CD4-positive, alpha-beta T cell treated with Interleukin-17A for 1 hour (primary cell): ENCODE measurements around the gene UBE2H.
"Not testable (repeated sequence)": the region's sequence is repeated elsewhere in the genome, so short reads cannot be mapped to it uniquely, and the experiment has no call there.

ENCODE experiments used
- DNase-seq: peaks from one replicate; pipeline ENCODE4 v3.0.0-alpha.2; 2020

Gene UBE2H

DNA sequence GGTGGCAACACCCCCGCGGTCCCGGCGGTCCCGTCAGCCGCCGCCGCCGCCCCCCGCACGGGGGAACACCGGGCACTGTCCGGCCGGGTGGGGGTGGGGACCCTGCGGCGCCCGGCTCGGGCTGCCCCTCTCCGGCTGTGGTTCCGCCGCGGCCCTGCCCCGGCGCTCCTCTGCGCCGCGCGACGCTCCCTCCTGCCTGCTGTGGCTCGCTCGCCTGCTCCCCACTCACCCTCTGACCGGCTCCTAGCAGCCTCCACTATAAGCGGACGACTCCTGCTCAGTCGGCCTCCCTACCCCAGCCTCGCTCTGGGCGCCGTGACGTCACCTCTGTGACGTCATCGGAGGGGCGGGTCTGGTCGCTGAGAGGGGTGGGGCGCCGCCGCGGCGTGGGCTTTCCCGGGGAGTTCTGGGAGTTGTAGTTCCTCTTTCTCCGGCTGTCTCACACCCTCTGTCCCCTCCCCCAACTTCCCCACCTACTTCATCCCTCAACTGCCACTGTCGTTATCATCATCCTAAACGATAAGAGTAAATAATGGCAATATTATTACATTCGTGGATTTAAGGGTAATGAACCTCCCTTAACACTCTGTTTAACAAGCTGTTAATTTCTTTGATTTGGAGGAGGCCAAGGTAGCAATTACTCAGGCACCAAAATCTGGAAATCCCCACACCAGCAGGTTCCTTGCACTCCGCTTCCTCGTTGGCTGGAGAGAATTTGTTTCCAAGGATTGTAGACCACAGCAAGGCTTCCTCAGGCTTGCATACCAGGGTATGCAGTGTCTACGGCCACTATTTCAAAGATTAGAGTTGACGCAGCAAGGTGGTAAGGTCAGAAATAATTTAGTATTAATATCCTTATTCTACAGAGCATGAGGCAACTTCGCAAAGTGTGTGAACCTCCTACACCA is at the start of gene UBE2H:
Gene UBE2H (minus strand): TSS at position 308 of the 908 bp plus-strand sequence. CDS start 405 bp downstream, outside the sequence.
- DNase-seq, result peak; percentile 95

DNA sequence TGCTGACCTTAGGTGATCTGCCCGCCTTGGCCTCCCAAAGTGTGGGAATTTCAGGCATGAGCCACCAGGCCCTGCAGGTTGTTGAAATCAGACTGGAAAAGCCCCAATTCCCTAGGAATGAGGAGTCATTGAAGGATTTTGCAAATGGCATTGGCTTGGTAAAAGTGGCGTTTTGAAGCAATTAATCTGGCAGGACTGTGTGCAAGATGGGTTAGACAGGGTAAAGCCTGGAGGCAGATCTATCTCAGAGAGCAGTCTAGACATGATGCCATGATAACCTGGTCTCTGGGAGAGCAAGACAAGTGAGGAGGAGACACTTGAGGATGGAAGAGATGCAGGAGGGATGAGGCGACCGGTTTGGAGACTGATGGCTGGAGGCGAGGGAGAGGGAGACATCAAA is 45.7 kb upstream of the UBE2H start:
- DNase-seq, result no peak

DNA sequence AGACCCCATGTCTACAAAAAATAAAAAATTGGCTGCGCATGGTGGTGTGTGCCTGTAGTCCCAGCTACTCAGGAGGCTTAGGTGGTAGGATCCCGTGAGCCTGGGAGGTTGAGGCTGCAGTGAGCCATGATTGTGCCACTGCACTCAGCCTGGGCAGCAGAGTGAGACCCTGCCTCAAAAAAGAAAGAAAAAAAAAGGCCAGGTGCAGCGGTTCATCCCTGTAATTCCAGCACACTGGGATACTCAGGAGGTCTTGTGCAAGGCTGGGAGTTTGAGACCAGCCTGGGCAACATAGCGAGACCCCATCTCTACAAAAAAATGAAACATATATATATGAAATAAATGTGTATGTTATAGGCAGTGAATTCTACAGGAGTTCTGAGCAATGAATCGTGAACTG is 44.5 kb upstream of the UBE2H start:
- no peak for DNase-seq

DNA sequence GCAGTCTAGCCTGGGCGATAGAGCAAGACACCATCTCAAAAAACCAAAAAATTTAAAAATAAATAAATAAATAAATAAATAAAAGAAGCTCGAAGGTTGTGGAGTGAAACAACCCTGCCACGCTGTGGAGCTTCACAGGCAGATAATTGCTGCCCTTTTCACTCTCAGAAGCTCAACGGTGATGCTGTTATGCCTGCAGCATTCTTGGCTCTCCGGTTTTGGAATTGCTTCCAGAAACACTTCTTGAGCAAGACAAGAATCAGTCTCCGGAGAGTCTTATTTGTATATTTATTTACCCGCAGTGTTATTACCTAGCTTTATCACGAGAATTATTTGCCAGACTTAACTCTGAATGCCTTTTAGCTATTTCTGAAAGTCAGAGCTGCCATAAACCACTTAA is 40.5 kb upstream of the UBE2H start:
- DNase-seq, result no peak

DNA sequence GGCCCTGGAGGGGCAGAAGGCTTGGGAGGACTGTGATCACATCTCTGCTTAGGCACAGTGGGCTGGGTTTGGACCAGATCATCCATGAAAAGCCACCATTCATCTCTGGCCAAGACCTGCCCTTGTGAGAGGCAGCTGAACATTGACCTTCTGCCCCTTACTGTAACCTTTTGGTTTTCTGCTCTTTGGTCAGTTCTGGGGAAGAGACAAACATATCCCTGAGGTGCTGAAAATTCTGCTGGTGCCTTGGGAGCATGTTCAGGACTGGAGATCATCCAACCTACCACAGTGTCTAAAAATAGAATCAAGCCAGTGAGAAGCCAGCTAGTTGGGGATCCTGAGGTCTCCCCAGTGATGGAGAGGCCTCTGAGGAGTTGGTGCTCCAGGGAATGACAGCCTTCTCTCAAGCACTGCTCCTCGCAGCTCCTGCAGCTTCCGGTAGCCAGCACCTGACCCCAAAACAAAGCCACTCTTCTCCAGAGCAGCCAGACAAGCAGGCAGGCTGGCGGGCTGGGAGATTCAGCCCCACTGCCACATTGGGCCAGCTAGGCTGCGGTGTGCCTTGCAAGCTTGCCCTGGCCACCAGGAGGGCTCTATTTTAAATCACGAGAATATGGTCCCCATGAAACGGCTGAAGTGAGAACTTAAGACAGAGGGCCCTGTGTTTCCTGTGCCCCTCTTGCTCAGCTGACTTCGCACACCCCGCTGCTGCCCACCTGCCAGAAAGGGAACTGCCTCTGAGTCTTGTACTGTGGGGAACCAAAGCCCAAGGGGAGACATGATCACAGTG is 37.8 kb upstream of the UBE2H start:
- no peak for DNase-seq

DNA sequence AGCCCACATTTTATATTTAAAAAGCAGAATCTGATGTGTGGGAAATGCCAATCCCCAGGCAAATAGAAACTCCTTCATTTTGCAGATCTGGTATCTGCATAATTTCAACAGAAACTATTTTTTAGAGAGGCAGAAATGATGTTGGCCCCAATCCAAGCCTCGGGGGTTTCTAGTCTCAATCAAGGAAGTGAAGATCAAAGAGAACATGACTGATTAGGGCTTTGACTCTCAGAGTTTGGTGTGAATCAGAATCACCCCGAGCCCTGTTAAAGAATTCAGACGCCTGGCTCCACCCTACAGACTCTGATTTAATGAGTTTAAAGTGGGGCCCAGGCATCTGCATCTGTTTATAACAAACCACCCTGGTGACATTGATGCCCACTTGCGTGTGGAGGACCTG is 36.7 kb upstream of the UBE2H start:
- DNase-seq, result peak; percentile 28

DNA sequence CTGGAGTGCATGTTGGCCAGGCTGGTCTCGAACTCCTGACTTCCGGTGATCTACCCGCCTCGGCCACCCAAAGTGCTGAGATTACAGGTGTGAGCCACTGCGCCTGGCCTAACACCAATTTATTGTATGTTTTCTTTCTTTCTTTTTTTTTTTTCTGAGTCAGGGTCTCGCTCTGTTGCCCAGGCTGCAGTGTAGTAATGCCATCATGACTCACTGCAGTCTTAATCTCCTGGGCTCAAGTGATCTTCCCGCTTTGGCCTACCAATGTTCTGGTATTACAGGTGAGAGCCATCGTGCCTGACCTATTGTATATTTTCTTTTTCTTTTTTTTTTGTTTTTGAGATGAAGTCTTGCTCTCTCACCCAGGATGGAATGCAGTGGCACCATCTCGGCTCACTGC is 33.8 kb upstream of the UBE2H start:
- DNase-seq, result no peak

DNA sequence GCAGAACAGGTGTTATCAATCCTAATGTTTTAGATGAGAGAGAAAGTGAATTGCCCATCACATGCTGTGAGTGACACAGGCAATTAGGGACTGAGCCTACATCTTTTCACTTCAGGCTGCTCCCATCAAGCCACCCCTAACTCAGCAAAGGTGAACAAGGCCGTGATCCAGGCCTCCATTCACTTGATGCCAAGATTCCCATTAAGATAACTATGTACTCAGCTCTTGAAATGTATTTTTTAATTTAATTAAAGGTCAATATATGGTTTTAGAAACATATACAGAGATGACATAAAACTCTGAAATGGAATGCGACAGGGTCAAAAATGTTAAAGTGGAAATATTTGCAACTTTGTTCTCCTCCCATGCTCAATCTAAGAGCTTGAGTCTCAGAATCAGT is 27.9 kb upstream of the UBE2H start:
- no peak for DNase-seq

DNA sequence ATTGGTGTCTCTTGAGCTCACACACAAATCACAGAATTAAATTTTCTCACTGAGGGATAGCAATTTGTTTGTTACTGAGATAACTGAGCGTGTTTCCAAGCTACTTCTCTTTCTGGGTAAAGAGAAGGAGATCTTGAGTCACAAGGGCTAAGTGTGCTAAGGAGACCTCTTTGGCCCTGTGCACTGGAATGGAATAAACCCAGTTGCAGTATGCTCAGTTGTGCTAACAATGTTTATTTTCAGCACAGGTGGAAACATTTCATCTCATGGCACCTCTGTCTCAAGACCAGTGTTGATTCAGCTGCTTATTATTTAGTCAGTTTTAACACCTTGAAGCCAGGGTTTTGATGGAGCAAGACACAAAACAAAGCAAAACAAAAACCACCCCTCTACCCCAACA is 22.5 kb upstream of the UBE2H start:
- no peak for DNase-seq

DNA sequence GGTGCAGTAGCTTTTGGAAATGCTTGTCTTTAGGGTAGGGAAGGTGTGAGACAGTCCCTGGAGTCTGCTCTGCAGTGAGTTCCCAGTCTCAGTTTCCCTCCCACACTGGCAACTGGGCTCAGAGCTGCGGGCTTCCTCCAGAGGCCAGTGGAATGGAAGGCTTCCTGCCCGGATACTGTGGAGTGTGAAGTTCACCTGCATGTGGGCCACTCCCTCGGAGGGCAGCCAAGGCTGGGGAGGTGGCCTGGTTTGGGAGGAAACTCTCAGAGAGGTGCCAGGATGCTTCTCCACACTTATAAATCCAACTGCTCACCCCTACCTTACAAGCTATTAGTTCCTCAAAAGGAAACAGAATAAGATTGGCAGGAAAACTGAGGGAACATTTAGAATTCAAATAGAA is 18.1 kb upstream of the UBE2H start:
- no peak for DNase-seq

DNA sequence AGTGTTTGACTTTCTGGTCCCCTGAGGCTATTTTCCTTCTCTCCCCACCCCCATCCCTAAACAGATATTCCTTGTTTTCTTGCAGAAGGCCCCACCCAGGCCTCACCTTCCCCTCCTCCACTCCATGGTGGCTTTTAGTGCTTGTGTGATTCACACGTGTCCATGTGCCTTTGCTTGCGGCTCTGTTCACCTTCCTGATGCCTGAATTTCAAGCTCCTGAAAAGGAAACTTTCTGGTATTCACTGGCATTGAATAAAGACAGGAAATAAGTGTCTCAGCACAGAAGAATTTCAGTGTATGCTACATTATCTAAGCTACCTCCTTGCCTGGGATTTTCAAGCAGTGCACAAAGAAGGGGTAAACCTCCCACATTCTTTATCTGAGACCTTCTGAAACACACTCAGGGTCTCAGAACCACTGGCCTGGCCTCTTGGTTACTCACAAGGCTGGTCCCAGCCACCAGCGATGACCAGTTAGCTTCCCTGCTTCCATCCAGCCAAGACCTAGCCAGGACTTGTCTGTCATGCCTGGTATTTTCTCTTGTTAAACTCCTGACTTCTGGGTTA is 17.2 kb upstream of the UBE2H start:
- no peak for DNase-seq

DNA sequence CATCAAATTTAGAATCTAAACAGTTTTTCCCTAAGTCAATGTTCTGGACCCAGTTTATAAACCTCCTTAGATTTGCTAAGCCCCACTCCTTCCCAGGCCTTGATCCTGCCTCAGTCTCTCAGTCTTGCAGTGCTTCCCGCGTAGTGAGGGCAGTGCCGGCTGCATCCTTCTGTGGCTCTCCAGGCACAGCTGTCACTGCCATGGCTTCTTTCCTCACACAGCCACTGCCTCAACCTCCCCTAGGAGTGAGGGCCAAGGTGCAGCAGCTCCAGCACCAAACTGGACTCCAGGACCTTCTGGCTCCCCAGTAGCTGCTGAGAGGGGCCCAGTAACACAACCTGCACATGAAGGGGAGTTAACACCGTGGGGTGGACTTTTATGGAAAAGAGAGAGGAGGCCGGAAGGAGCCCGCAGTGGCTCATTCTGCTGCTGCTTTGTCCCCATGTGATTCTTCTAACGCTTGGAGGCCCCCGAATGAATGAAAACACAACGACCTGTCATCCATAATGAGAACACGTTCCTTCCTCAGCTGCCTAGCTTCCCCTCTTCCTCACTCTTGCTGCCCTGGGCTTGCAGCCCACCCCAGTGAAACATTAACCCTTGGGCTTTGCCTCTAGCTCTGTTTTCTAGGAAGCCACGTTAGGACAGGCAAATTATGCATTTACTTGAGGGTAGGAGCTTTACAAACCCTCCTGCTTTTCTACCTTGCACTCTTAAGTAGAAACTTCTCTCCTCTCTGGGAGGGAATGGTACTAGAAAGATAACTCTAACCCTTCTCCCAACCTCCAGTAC is 16.0 kb upstream of the UBE2H start:
- no peak for DNase-seq

DNA sequence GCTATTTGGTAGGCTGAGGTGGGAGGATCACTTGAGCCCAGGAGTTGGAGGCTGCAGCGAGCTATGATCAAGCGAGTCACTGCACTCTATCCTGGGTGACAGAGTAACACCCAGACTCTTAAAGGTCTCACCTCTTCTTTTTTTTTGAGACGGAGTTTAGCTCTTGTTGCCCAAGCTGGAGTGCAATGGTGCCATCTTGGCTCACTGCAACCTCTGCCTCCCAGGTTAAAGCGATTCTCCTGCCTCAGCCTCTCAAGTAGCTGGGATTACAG is 7.4 kb upstream of the UBE2H start:
- not testable (repeated sequence) for DNase-seq

DNA sequence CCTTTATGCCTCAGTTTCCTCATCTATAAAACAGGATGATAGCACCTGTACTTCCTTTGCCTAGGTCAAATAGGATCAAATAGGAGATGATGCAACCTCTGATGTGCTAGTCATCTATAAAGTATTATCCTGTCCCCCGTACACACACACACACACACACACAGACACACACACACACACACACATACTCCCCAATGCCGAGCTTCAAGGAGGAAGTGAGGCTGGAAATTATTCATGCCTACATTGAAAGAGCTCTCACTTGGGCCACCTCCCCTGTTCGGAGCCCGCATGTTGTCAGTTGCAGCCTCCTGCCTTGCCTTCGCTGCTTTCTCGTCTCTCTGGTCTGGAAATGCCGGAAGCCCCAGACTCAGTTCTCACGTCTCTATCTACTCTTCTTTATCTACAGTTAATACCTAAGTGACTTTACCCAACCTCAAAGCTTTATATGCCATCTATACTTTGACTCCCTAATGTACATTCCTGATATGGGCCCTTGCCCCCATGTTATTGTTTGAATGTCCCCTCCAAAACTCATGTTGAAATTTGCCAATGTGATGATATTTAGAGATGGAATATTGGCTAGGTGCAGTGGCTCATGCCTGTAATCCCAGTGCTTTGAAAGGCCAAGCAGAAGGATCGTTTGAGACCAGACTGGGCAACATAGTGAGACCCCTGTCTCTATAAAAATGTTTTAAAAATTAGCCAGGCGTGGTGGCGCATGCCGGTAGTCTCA is 6.9 kb upstream of the UBE2H start:
- no peak for DNase-seq

DNA sequence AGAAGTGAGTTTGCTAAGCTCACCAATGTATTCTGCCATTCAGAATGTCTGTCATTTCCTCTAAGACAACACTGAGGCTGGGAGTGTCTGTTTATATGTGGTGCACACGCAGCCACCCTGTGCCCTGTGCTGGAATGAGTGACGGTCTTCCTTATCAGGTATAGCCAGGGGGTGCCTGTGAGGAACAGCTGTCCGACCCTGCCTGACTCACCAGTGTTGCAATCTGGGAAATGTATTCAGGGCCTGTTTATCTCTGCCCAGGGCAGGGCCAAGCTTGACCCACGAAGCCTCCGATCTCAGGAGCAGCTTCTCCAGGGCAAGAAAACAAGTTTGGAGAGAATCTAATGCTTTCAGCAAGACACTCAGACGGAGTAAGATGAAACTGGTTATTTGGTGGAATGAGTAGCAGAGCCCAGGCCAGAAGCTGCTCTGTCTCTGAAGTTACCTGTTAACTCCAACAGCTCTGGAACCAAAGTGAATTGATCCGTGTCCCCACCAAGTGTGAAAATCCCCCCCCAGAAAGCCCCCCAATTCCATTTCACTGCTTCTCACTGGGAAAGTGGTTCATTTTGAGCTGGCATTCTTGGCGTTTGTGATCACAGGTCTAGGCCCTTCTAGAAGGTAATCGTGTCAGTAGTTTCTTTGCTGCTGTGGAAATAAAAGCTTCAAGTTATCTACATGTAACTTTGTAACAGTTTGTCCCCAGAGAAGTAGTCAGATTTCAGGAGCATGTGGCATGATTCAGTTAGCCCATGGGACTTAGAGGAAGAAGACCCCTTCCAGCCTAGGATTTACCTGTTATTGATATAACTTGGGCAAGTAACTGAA is 6.1 kb upstream of the UBE2H start:
- DNase-seq, result no peak

DNA sequence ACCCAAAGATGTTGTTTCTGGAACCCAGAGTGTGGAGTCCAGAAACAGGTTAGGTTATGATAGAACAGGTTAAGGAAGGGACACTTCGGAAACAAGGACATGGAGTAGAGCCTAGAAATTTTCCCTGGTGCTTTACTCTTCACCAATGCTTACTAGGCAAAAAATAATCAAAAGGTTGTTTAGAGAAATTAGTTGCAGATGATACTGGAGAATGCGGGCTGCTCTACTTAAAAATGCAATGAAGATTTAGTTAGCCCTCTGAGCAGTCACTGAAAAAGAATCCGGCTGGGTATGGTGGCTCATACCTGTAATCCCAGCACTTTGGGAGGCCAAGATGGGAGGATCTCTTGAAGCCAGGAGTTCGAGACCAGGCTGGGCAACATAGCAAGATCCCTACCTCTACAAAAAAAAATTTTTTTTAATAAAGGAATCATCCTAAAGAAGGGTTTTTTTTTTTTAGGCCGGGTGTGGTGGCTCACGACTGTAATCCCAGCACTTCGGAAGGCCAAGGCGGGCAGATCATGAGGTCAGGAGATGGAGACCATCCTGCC is 3.3 kb upstream of the UBE2H start:
- no peak for DNase-seq

DNA sequence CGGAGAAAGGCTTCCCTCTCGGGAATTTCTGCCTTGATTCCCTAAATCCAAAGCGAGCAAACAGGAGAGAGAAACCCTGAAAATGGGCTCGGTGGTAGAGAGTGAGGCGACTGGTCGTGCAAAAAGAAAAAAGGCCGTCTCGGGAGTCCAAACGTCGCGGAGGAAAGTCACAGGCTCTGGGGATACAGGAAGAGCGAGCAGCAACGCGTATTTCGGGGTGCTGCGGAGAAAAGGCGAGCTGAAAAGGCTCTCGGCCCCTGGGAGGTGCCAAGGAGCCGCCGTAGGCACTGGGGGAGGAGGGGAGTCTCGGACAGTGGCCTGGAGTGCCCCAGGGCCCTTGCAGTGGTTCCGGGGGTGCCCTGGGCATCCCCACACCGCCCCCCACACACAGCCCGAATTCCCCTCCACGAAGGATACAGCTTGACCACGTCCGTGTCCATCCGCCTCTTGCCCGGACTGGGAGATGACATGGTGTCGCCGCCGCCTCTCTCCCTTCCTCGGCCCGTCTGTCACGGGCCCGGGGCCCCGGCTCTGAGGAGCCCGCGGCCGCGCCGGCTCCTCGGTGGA is 591 bp downstream of the UBE2H start:
- DNase-seq, result peak; percentile 36

DNA sequence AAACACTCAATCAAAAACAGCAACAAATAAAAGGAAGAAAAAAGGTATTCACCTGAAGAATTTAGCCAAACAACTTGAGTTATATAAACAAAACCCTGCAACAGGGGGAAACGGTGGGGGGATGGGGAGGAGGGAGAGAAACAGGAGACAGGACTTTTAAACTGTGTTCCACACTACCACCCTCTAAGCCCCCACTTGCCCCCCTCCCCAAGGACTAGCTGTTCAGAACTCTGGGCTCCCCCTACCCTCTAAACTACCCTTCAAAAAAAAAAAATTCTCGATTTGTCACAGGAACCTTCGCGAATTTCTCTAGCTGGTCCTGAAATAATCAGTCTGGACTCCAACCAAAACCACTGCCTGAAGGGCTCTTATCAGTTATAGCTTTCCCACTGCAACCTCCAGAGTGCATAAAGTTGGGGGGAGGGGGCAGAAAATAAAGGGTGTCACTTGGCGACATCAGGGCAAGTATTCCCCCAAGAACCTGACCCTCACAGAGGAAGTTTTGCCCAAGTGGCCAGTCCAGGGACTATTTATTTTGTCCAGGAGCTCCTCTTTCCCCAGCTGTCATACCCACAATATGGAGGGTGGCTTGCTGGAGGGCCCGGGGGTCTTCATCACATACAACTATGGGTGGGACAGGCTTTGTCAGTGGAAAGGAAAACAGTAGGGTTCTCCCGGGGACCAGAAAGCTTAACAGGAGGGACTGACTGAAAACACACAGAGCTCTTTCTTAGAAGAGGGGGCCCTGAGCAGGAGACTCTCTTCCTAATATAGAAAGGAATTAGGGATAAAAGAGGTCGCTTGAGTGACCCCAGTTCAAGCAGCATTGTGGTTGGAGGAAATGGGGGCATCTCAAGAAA is 1.3 kb downstream of the UBE2H start:
- DNase-seq, result peak; percentile 33

DNA sequence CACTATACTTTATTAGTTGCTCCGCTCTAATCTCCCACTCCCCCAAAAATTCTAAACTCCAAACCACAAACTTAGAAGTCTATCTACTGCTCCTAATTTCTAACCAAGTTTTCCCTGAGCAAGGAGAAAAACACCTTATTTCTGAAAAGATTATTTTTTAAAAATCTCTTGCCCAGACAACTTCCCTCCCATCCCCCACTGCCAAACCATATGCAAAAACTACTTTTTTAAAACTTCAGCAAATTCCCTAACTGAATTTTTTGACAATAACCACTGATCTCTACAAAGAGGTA is 1.9 kb downstream of the UBE2H start:
- DNase-seq, result no peak
